Lung (tissue), 12 donors: ENCODE measurements around the gene ZNF638. TPM values are rescaled to one million over a fixed set of nuclear protein-coding genes. Genes with fewer than 3 reads are reported as not detected.
A peak's percentile ranks its signal among the peaks of the same experiment; 100 is the strongest.

Source experiments
- ATAC-seq: fragments of 200-7000 bp; cut with Tn5 transposase; one replicate; pipeline ENCODE4 v1.9.1; 2020; ENCODE audit warnings: moderate number of reproducible peaks; ENCODE audit not compliant: insufficient read depth, low FRiP score
- DNase-seq, 3 donors: peaks; one replicate each; pipeline ENCODE4 v3.0.0-alpha.2; 2013 to 2017
- H3K27ac ChIP-seq, 2 donors: one replicate each; pipeline ENCODE4 v1.5.1; 2013; ENCODE audit warnings: mild to moderate bottlenecking in 2 of 2, moderate library complexity in 2 of 2, control low read depth in 1 of 2, inconsistent platforms in 1 of 2, low read depth in 1 of 2, low read length in 1 of 2
- H3K27me3 ChIP-seq, 3 donors: one replicate each; pipeline ENCODE4 v1.5.1; 2013; ENCODE audit warnings: low read length in 2 of 3; ENCODE audit not compliant: control insufficient read depth in 3 of 3, insufficient read depth in 3 of 3
- H3K36me3 ChIP-seq, 4 donors: one replicate each; pipeline ENCODE4 v1.5.1; 2013; ENCODE audit warnings: low read length in 4 of 4, mild to moderate bottlenecking in 1 of 4, moderate library complexity in 1 of 4; ENCODE audit not compliant: control insufficient read depth in 4 of 4, insufficient read depth in 4 of 4
- H3K4me1 ChIP-seq, 5 donors: one replicate each; pipeline ENCODE4 v1.5.1; 2013; ENCODE audit warnings: low read length in 5 of 5, mild to moderate bottlenecking in 2 of 5, moderate library complexity in 1 of 5; ENCODE audit not compliant: control insufficient read depth in 5 of 5, insufficient read depth in 5 of 5
- H3K4me3 ChIP-seq: one replicate; pipeline ENCODE4 v1.5.1; 2013; ENCODE audit warnings: mild to moderate bottlenecking, control low read depth, moderate library complexity
- H3K9ac ChIP-seq, 2 donors: one replicate each; pipeline ENCODE4 v1.5.1; 2013; ENCODE audit warnings: low read length in 2 of 2, control low read depth in 1 of 2; ENCODE audit not compliant: insufficient read depth in 1 of 2
- H3K9me3 ChIP-seq, 4 donors: one replicate each; pipeline ENCODE4 v1.5.1; 2013; ENCODE audit warnings: low read length in 3 of 4, mild to moderate bottlenecking in 1 of 4, moderate library complexity in 1 of 4; ENCODE audit not compliant: control insufficient read depth in 4 of 4, insufficient read depth in 3 of 4
- WGBS, 2 donors: extraction: QIAGEN DNeasy Blood & Tissue Kit; methylation state at CpG; one replicate each; pipeline ENCODE4 v1.1.7; 2013; 5-methylcytosine and 5-hydroxymethylcytosine counted together
- polyA plus RNA-seq, 2 donors: library from polyadenylated mRNA; stranded (reverse); fragments of 200-250 nt; gene quantifications; one replicate each; pipeline ENCODE4 v1.2.1, GENCODE V29; 2013
- total RNA-seq, 2 donors: library from RNA; depleted of rRNA in 1 of 2; stranded (reverse); fragments of >200 nt in 1 of 2; gene quantifications; one replicate each; pipeline ENCODE4 v1.2.1, GENCODE V29; 2014 to 2021
- TF ChIP-seq, protein P1 (sequence below): IDR thresholded peaks from 2 replicates; pipeline ENCODE4 v1.5.1; 2012; ENCODE audit warnings: mild to moderate bottlenecking; ENCODE audit errors: control extremely low read depth, extremely low read depth
- donor health status: control.
- donor health status: control.
- donor health status: Bipolar disorder and iron deficiency.
- donor health status: healthy.
- donor health status: DM: yes; HTN: yes; CAD: no.

The ZNF638 gene
- total and polyA plus RNA-seq, 4 donors = 45.1 to 371 (median 105) TPM

DNA sequence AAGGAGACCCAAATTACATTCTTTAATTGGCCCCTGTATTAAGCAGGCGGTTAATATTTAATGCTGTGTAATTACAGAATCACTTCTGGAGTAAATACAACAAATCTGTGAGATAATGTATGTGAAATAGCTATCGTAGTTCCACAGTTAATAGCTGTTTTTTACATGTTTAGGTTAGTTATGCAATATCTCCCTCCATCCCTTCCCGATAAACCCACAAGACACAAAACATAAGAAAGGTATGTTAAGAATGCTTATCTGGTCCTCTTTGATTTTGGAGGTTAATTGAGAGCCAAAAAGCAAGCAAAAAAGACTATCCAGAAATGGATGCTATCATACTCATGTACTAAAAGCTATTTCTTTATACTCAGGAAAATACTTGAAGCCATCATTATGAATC lies 49.1 kb downstream of the ZNF638 start:
- H3K4me3 ChIP-seq = no peak overlapping the region
- no peaks in the 10 kb centered on the region for H3K9me3 ChIP-seq
- H3K27me3 ChIP-seq = no peaks in the 10 kb centered on the region
- peaks cover 2 to 49% (median 19%) of the 10 kb centered on the region in 4 donors for H3K36me3 ChIP-seq
- ATAC-seq (no peak), DNase-seq (no peak)
- TF ChIP-seq, protein P1, sequence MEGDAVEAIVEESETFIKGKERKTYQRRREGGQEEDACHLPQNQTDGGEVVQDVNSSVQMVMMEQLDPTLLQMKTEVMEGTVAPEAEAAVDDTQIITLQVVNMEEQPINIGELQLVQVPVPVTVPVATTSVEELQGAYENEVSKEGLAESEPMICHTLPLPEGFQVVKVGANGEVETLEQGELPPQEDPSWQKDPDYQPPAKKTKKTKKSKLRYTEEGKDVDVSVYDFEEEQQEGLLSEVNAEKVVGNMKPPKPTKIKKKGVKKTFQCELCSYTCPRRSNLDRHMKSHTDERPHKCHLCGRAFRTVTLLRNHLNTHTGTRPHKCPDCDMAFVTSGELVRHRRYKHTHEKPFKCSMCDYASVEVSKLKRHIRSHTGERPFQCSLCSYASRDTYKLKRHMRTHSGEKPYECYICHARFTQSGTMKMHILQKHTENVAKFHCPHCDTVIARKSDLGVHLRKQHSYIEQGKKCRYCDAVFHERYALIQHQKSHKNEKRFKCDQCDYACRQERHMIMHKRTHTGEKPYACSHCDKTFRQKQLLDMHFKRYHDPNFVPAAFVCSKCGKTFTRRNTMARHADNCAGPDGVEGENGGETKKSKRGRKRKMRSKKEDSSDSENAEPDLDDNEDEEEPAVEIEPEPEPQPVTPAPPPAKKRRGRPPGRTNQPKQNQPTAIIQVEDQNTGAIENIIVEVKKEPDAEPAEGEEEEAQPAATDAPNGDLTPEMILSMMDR = no peak
- H3K4me1 ChIP-seq = no peaks in the 10 kb centered on the region
- no peak overlapping the region for H3K27ac ChIP-seq
- no peak overlapping the region for H3K9ac ChIP-seq
- WGBS, 2 donors = 82 to 86% methylated on average over 3 of the region's 3 CpGs

GRCh38 chr2:71385012-71385411 lies 53.4 kb downstream of the ZNF638 start:
- Histone ChIP-seq H3K27ac (no peak overlapping the region), H3K9ac (no peak overlapping the region), H3K9me3 (no peaks in the 10 kb centered on the region), H3K36me3 (peaks cover 19 to 60% (median 33%) of the 10 kb centered on the region in 4 donors), H3K4me1 (no peaks in the 10 kb centered on the region), H3K27me3 (no peaks in the 10 kb centered on the region), H3K4me3 (no peak overlapping the region)
- WGBS, 2 donors = 30 to 60% methylated on average over 1 of the region's 1 CpG
- ATAC-seq = no peak
- DNase-seq = peak in 2 of 3 donors; percentile 50 to 57
- TF ChIP-seq, protein P1 = no peak

GRCh38 chr2:71388214-71388613 lies 56.6 kb downstream of the ZNF638 start:
- Histone ChIP-seq H3K27me3 (no peaks in the 10 kb centered on the region), H3K36me3 (peaks cover 21 to 59% (median 34%) of the 10 kb centered on the region in 4 donors), H3K4me1 (no peaks in the 10 kb centered on the region), H3K9ac (no peak overlapping the region), H3K4me3 (no peak overlapping the region), H3K9me3 (no peaks in the 10 kb centered on the region), H3K27ac (no peak overlapping the region)
- ATAC-seq = no peak
- TF ChIP-seq, protein P1 = no peak
- no peak for DNase-seq
- 94 to 98% methylated on average over 16 of the region's 16 CpGs for WGBS, 2 donors

DNA sequence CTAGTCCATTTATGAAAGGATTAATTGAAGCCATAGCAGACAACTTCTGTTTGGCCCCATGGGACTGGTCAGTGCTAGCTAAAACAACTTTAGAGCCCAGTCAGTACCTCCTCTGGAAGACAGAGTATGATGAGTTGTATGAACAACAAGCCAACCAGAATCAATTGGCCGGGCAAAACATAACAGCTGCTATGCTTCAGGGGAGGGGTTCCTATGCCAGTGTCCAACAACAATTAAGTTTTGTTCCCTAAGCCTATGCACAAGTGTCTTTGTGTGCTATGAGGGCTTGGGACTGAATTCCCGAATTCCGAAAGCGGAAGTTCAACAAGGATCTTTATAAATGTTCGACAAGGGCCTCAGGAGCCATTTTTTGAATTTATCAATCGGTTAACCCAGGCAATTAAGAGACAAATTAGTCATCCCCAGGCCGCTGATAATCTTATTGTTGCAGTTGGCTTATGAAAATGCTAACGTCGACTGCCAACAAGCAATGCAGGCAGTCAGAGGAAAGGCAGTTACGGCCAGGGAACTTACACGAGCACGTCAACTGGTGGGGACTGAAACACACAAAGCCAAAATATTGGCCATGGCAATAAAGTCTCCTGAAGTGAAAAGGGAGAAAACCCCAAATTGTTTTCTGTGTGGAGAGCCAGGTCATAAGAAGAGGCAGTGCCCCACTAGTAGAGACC lies 57.9 kb downstream of the ZNF638 start:
- Histone ChIP-seq H3K4me1 (no peaks in the 10 kb centered on the region), H3K9me3 (no peaks in the 10 kb centered on the region), H3K36me3 (peaks cover 21 to 64% (median 42%) of the 10 kb centered on the region in 4 donors), H3K27me3 (no peaks in the 10 kb centered on the region), H3K4me3 (no peak overlapping the region), H3K27ac (no peak overlapping the region), H3K9ac (no peak overlapping the region)
- no peak for ATAC-seq
- TF ChIP-seq, protein P1 = no peak
- peak in 1 of 3 donors; percentile 2 for DNase-seq
- WGBS, 2 donors = 95 to 96% methylated on average over 12 of the region's 12 CpGs
